GM23338 (cell line): Measurements from ENCODE around the gene AFF2. TPM values are rescaled to one million over a fixed set of nuclear protein-coding genes. Genes with fewer than 3 reads are reported as not detected.

Experiments used
- ATAC-seq: fragments of 200-7000 bp; cut with Tn5 transposase; 3 replicates; pipeline ENCODE4 v1.9.1; 2020
- DNase-seq: peaks from one replicate; pipeline ENCODE4 v3.0.0-alpha.2; 2015; ENCODE audit warnings: low spot score
- H2AFZ ChIP-seq: fragments of 200-600 bp; sonication (generic); 2 replicates; pipeline ENCODE4 v1.8.0; 2016; ENCODE audit warnings: antibody characterized with exemption, mild to moderate bottlenecking, moderate library complexity
- H3F3A ChIP-seq: fragments of 200-600 bp; sonication (generic); replicated peaks from 2 replicates; pipeline ENCODE4 v1.8.0; 2017; ENCODE audit warnings: antibody characterized with exemption, mixed run types, low read depth
- H3K27ac ChIP-seq: fragments of 200-600 bp; sonication (generic); 2 replicates; pipeline ENCODE4 v1.6.1; 2016; ENCODE audit warnings: low read depth
- H3K27me3 ChIP-seq: fragments of 200-600 bp; sonication (generic); 2 replicates; pipeline ENCODE4 v1.8.0; 2016; ENCODE audit warnings: mild to moderate bottlenecking, mixed run types, moderate library complexity; ENCODE audit not compliant: insufficient read depth
- H3K36me3 ChIP-seq: fragments of 200-600 bp; sonication (generic); 2 replicates; pipeline ENCODE4 v1.8.0; 2016; ENCODE audit warnings: mild to moderate bottlenecking; ENCODE audit not compliant: insufficient read depth
- H3K4me1 ChIP-seq: fragments of 200-600 bp; sonication (generic); 2 replicates; pipeline ENCODE4 v1.8.0; 2016; ENCODE audit warnings: mild to moderate bottlenecking, moderate library complexity; ENCODE audit not compliant: insufficient read depth
- H3K4me2 ChIP-seq: fragments of 200-600 bp; sonication (generic); 2 replicates; pipeline ENCODE4 v1.7.1; 2017; ENCODE audit warnings: mixed run types
- H3K4me3 ChIP-seq: fragments of 200-600 bp; sonication (generic); 2 replicates; pipeline ENCODE4 v1.6.1; 2016; ENCODE audit warnings: mixed run types
- H3K79me2 ChIP-seq: fragments of 200-600 bp; sonication (generic); replicated peaks from 2 replicates; pipeline ENCODE4 v1.8.0; 2017; ENCODE audit warnings: mild to moderate bottlenecking; ENCODE audit not compliant: insufficient read depth
- H3K9me2 ChIP-seq: fragments of 200-600 bp; sonication (generic); 2 replicates; pipeline ENCODE4 v1.8.0; 2017; ENCODE audit not compliant: insufficient read depth
- H4K20me1 ChIP-seq: fragments of 200-600 bp; sonication (generic); replicated peaks from 2 replicates; pipeline ENCODE4 v1.8.0; 2017; ENCODE audit warnings: mild to moderate bottlenecking; ENCODE audit not compliant: insufficient read depth
- H3K27ac Mint-ChIP-seq: 2 replicates; pipeline ENCODE4 v1.8.0; 2020; ENCODE audit warnings: inconsistent platforms, mild to moderate bottlenecking, moderate library complexity, mixed read lengths
- H3K27me3 Mint-ChIP-seq: 3 replicates; pipeline ENCODE4 v1.8.0; 2022; ENCODE audit warnings: low read depth, mild to moderate bottlenecking, moderate library complexity, mixed read lengths, inconsistent platforms; ENCODE audit not compliant: insufficient read depth, poor library complexity
- H3K36me3 Mint-ChIP-seq: 3 replicates; pipeline ENCODE4 v1.8.0; 2021; ENCODE audit warnings: low read depth, mild to moderate bottlenecking, inconsistent platforms, moderate library complexity, mixed read lengths
- H3K4me1 Mint-ChIP-seq: 3 replicates; pipeline ENCODE4 v1.8.0; 2020; ENCODE audit warnings: mild to moderate bottlenecking, inconsistent platforms, mixed read lengths
- H3K4me3 Mint-ChIP-seq: 3 replicates; pipeline ENCODE4 v1.8.0; 2021; ENCODE audit warnings: moderate library complexity, mild to moderate bottlenecking, inconsistent platforms, mixed read lengths
- H3K9me3 Mint-ChIP-seq: 3 replicates; pipeline ENCODE4 v1.8.0; 2020; ENCODE audit warnings: moderate library complexity, mild to moderate bottlenecking, inconsistent platforms, mixed read lengths
- CREB1 ChIP-seq: fragments of 250-450 bp; sonication (Bioruptor Pico); IDR thresholded peaks from 2 replicates; pipeline ENCODE4 v1.5.0; 2020; ENCODE audit warnings: low read depth, mild to moderate bottlenecking, moderate library complexity
- CTCF ChIP-seq, 2 experiments: fragments of 200-600 bp in 1 of 2; sonication (generic) in 1 of 2; conservative IDR thresholded peaks; 2 replicates each; pipeline versions ENCODE4 v1.5.1 to v1.6.1; 2016 to 2017; ENCODE audit warnings: antibody characterized with exemption in 2 of 2, low read depth in 2 of 2, mild to moderate bottlenecking in 2 of 2, moderate library complexity in 1 of 2
- EZH2 ChIP-seq: fragments of 200-600 bp; sonication (generic); IDR thresholded peaks from one replicate; pipeline ENCODE4 v1.8.0; 2017; ENCODE audit warnings: antibody characterized with exemption, mild to moderate bottlenecking, low read depth; ENCODE audit not compliant: unreplicated experiment
- EZH2phosphoT487 ChIP-seq: fragments of 200-600 bp; sonication (generic); IDR thresholded peaks from one replicate; pipeline ENCODE4 v1.8.1; 2018; ENCODE audit warnings: antibody characterized with exemption; ENCODE audit not compliant: unreplicated experiment
- JUNB ChIP-seq: IDR thresholded peaks from one replicate; pipeline ENCODE4 v1.6.1; 2016; ENCODE audit warnings: antibody characterized with exemption; ENCODE audit not compliant: unreplicated experiment
- STAT1 ChIP-seq: IDR thresholded peaks from one replicate; pipeline ENCODE4 v1.6.1; 2016; ENCODE audit warnings: antibody characterized with exemption; ENCODE audit not compliant: unreplicated experiment
- ZNF114 ChIP-seq: fragments of 250-450 bp; sonication (Bioruptor Pico); IDR thresholded peaks from 2 replicates; pipeline ENCODE4 v1.5.0; 2020; ENCODE audit warnings: mild to moderate bottlenecking, moderate library complexity
- ZNF331 ChIP-seq: fragments of 250-450 bp; sonication (Bioruptor Pico); IDR thresholded peaks from 2 replicates; pipeline ENCODE4 v1.5.0; 2020; ENCODE audit warnings: low read depth, mild to moderate bottlenecking, moderate library complexity
- polyA plus RNA-seq: library from polyadenylated mRNA; unstranded; fragments of >200 nt; fragmentation: Nextera tagmentation; extraction: Ambion mirVana; gene quantifications from 2 replicates; pipeline ENCODE4 v1.2.1, GENCODE V29; 2016
- total RNA-seq: library from RNA; depleted of rRNA; stranded (reverse); fragments of >200 nt; shearing (Covaris generic); gene quantifications from 2 replicates; pipeline ENCODE4 v1.2.3, GENCODE V29; 2014
- TF ChIP-seq, protein P1 (sequence below): IDR thresholded peaks from 2 replicates; pipeline ENCODE4 v1.6.1; 2016; ENCODE audit warnings: antibody characterized with exemption
- TF ChIP-seq, protein P2 (sequence below): IDR thresholded peaks from one replicate; pipeline ENCODE4 v1.6.1; 2018; ENCODE audit warnings: antibody characterized with exemption; ENCODE audit not compliant: unreplicated experiment
- TF ChIP-seq, protein P3 (sequence below): fragments of 250-450 bp; sonication (Bioruptor Pico); IDR thresholded peaks from 2 replicates; pipeline ENCODE4 v1.5.0; 2020; ENCODE audit warnings: mild to moderate bottlenecking, moderate library complexity

The AFF2 gene
- total and polyA plus RNA-seq, 2 experiments from 2014 or later: 1.6 to 5.8 TPM

DNA sequence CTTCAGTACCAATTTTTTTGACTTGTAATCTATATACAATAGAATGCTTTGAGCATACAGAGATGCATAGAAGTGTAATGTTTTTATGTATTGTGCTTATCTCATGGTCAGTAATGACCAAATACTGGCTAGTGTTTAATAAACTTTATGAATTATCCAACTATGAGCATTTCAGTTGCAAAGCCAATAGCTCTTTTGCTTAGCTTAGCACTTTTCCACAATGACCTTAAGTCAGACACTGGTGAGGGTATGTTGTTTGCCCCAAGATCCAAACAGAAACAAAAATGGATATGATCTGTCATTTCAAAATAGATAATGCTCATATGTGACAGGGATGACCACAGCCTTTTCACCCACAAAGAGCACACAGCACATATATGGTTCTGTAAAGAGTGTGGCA is 393.0 kb downstream of the AFF2 start:
- Histone ChIP-seq H3F3A (no peaks in the 10 kb centered on the region), H3K9me2 (no peaks in the 10 kb centered on the region), H3K4me1 (no peaks in the 10 kb centered on the region), H2AFZ (no peak overlapping the region), H3K36me3 (no peaks in the 10 kb centered on the region), H4K20me1 (no peaks in the 10 kb centered on the region), H3K4me3 (no peak overlapping the region), H3K27ac (no peak overlapping the region), H3K4me2 (no peak overlapping the region), H3K27me3 (no peaks in the 10 kb centered on the region), H3K79me2 (no peaks in the 10 kb centered on the region)
- Mint-ChIP-seq H3K36me3 (no peaks in the 10 kb centered on the region), H3K9me3 (no peaks in the 10 kb centered on the region), H3K27me3 (no peaks in the 10 kb centered on the region), H3K4me1 (peaks cover 3% of the 10 kb centered on the region; the same call in 2 of the 3 replicates), H3K4me3 (no peak overlapping the region), H3K27ac (no peak overlapping the region)
- no peak for TF ChIP-seq EZH2
- TF ChIP-seq, protein P1, sequence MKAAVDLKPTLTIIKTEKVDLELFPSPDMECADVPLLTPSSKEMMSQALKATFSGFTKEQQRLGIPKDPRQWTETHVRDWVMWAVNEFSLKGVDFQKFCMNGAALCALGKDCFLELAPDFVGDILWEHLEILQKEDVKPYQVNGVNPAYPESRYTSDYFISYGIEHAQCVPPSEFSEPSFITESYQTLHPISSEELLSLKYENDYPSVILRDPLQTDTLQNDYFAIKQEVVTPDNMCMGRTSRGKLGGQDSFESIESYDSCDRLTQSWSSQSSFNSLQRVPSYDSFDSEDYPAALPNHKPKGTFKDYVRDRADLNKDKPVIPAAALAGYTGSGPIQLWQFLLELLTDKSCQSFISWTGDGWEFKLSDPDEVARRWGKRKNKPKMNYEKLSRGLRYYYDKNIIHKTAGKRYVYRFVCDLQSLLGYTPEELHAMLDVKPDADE: no peak
- TF ChIP-seq JUNB: no peak
- TF ChIP-seq EZH2phosphoT487: no peak
- TF ChIP-seq ZNF331 (CRISPR knock-in tag): no peak
- no peak for TF ChIP-seq CREB1 (CRISPR knock-in tag)
- no peak for TF ChIP-seq CTCF (conservative IDR thresholded peaks at IDR 0.05; ENCODE audit: low read depth in 2 of 2)
- no peak for TF ChIP-seq STAT1
- TF ChIP-seq, protein P2, sequence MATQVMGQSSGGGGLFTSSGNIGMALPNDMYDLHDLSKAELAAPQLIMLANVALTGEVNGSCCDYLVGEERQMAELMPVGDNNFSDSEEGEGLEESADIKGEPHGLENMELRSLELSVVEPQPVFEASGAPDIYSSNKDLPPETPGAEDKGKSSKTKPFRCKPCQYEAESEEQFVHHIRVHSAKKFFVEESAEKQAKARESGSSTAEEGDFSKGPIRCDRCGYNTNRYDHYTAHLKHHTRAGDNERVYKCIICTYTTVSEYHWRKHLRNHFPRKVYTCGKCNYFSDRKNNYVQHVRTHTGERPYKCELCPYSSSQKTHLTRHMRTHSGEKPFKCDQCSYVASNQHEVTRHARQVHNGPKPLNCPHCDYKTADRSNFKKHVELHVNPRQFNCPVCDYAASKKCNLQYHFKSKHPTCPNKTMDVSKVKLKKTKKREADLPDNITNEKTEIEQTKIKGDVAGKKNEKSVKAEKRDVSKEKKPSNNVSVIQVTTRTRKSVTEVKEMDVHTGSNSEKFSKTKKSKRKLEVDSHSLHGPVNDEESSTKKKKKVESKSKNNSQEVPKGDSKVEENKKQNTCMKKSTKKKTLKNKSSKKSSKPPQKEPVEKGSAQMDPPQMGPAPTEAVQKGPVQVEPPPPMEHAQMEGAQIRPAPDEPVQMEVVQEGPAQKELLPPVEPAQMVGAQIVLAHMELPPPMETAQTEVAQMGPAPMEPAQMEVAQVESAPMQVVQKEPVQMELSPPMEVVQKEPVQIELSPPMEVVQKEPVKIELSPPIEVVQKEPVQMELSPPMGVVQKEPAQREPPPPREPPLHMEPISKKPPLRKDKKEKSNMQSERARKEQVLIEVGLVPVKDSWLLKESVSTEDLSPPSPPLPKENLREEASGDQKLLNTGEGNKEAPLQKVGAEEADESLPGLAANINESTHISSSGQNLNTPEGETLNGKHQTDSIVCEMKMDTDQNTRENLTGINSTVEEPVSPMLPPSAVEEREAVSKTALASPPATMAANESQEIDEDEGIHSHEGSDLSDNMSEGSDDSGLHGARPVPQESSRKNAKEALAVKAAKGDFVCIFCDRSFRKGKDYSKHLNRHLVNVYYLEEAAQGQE: no peak
- TF ChIP-seq ZNF114 (CRISPR knock-in tag): no peak
- TF ChIP-seq, protein P3, sequence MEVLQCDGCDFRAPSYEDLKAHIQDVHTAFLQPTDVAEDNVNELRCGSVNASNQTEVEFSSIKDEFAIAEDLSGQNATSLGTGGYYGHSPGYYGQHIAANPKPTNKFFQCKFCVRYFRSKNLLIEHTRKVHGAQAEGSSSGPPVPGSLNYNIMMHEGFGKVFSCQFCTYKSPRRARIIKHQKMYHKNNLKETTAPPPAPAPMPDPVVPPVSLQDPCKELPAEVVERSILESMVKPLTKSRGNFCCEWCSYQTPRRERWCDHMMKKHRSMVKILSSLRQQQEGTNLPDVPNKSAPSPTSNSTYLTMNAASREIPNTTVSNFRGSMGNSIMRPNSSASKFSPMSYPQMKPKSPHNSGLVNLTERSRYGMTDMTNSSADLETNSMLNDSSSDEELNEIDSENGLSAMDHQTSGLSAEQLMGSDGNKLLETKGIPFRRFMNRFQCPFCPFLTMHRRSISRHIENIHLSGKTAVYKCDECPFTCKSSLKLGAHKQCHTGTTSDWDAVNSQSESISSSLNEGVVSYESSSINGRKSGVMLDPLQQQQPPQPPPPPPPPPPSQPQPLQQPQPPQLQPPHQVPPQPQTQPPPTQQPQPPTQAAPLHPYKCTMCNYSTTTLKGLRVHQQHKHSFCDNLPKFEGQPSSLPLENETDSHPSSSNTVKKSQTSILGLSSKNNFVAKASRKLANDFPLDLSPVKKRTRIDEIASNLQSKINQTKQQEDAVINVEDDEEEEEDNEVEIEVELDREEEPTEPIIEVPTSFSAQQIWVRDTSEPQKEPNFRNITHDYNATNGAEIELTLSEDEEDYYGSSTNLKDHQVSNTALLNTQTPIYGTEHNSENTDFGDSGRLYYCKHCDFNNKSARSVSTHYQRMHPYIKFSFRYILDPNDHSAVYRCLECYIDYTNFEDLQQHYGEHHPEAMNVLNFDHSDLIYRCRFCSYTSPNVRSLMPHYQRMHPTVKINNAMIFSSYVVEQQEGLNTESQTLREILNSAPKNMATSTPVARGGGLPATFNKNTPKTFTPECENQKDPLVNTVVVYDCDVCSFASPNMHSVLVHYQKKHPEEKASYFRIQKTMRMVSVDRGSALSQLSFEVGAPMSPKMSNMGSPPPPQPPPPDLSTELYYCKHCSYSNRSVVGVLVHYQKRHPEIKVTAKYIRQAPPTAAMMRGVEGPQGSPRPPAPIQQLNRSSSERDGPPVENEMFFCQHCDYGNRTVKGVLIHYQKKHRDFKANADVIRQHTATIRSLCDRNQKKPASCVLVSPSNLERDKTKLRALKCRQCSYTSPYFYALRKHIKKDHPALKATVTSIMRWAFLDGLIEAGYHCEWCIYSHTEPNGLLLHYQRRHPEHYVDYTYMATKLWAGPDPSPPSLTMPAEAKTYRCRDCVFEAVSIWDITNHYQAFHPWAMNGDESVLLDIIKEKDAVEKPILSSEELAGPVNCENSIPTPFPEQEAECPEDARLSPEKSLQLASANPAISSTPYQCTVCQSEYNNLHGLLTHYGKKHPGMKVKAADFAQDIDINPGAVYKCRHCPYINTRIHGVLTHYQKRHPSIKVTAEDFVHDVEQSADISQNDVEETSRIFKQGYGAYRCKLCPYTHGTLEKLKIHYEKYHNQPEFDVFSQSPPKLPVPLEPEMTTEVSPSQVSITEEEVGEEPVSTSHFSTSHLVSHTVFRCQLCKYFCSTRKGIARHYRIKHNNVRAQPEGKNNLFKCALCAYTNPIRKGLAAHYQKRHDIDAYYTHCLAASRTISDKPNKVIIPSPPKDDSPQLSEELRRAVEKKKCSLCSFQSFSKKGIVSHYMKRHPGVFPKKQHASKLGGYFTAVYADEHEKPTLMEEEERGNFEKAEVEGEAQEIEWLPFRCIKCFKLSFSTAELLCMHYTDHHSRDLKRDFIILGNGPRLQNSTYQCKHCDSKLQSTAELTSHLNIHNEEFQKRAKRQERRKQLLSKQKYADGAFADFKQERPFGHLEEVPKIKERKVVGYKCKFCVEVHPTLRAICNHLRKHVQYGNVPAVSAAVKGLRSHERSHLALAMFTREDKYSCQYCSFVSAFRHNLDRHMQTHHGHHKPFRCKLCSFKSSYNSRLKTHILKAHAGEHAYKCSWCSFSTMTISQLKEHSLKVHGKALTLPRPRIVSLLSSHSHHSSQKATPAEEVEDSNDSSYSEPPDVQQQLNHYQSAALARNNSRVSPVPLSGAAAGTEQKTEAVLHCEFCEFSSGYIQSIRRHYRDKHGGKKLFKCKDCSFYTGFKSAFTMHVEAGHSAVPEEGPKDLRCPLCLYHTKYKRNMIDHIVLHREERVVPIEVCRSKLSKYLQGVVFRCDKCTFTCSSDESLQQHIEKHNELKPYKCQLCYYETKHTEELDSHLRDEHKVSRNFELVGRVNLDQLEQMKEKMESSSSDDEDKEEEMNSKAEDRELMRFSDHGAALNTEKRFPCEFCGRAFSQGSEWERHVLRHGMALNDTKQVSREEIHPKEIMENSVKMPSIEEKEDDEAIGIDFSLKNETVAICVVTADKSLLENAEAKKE (CRISPR knock-in tag): no peak
- DNase-seq (no peak), ATAC-seq (no peak)
